Neural cell (in vitro differentiated cells): ENCODE results near the gene NACC1. TPM values are rescaled to one million over a fixed set of nuclear protein-coding genes. Genes with fewer than 3 reads are reported as not detected.
"Not testable (repeated sequence)": the region's sequence is repeated elsewhere in the genome, so short reads cannot be mapped to it uniquely, and the experiment has no call there.

Experiments used
- H2AFZ ChIP-seq: fragments of 200-600, 300-800 bp; sonication (generic), shearing (Covaris generic); 2 replicates; pipeline ENCODE4 v1.6.0; 2014; ENCODE audit warnings: low read depth, mild to moderate bottlenecking, antibody characterized with exemption, low read length, moderate library complexity
- H3F3A ChIP-seq: fragments of 200-600 bp; shearing (Covaris generic); 2 replicates; pipeline ENCODE4 v1.6.1; 2016; ENCODE audit warnings: mild to moderate bottlenecking, moderate library complexity, mixed read lengths, antibody characterized with exemption, low read length; ENCODE audit not compliant: insufficient read depth, poor library complexity, severe bottlenecking
- H3K27ac ChIP-seq: fragments of 200-600, 300-800 bp; sonication (generic), shearing (Covaris generic); 2 replicates; pipeline ENCODE4 v1.5.1; 2014; ENCODE audit warnings: mild to moderate bottlenecking, low read length, moderate library complexity
- H3K27me3 ChIP-seq: fragments of 300-800, 200-600 bp; sonication (generic), shearing (Covaris generic); 2 replicates; pipeline ENCODE4 v1.6.0; 2014; ENCODE audit warnings: mild to moderate bottlenecking, low read depth, low read length, moderate library complexity; ENCODE audit not compliant: insufficient read depth
- H3K36me3 ChIP-seq: fragments of 300-800, 200-600 bp; sonication (generic), shearing (Covaris generic); 2 replicates; pipeline ENCODE4 v1.5.1; 2014; ENCODE audit warnings: mild to moderate bottlenecking, antibody characterized with exemption, low read length, moderate library complexity; ENCODE audit not compliant: insufficient read depth
- H3K4me2 ChIP-seq: fragments of 300-800, 200-600 bp; sonication (generic), shearing (Covaris generic); 2 replicates; pipeline ENCODE4 v1.6.0; 2014; ENCODE audit warnings: mild to moderate bottlenecking, low read length
- H3K4me3 ChIP-seq: fragments of 300-800, 200-600 bp; sonication (generic), shearing (Covaris generic); 2 replicates; pipeline ENCODE4 v1.5.1; 2014; ENCODE audit warnings: mild to moderate bottlenecking, low read length, moderate library complexity
- H3K79me2 ChIP-seq: fragments of 200-600 bp; shearing (Covaris generic); replicated peaks from 2 replicates; pipeline ENCODE4 v1.6.0; 2014; ENCODE audit warnings: mild to moderate bottlenecking, low read length, moderate library complexity; ENCODE audit not compliant: insufficient read depth
- H3K9ac ChIP-seq: fragments of 300-800, 200-600 bp; sonication (generic), shearing (Covaris generic); 2 replicates; pipeline ENCODE4 v1.6.1; 2016; ENCODE audit warnings: mild to moderate bottlenecking, low read length, mixed read lengths
- H3K9me2 ChIP-seq: fragments of 200-600 bp; shearing (Covaris generic); 2 replicates; pipeline ENCODE4 v1.6.1; 2016; ENCODE audit warnings: mild to moderate bottlenecking, low read length, mixed read lengths; ENCODE audit not compliant: insufficient read depth
- H3K9me3 ChIP-seq: fragments of 200-600, 300-800 bp; sonication (generic), shearing (Covaris generic); 2 replicates; pipeline ENCODE4 v1.6.1; 2016; ENCODE audit warnings: mild to moderate bottlenecking, mixed run types, low read length, moderate library complexity, mixed read lengths
- H4K20me1 ChIP-seq: fragments of 200-600 bp; shearing (Covaris generic); 2 replicates; pipeline ENCODE4 v1.6.1; 2016; ENCODE audit warnings: mild to moderate bottlenecking, mixed run types; ENCODE audit not compliant: insufficient read depth
- CTCF ChIP-seq: fragments of 450-650 bp; IDR thresholded peaks from 2 replicates; pipeline ENCODE4 v1.5.1; 2014; ENCODE audit warnings: antibody characterized with exemption, mild to moderate bottlenecking, moderate library complexity; ENCODE audit not compliant: poor library complexity, severe bottlenecking
- EP300 ChIP-seq: fragments of 450-650 bp; conservative IDR thresholded peaks from 2 replicates; pipeline ENCODE4 v1.6.1; 2014; ENCODE audit warnings: antibody characterized with exemption, mild to moderate bottlenecking, moderate library complexity; ENCODE audit not compliant: poor library complexity, severe bottlenecking
- EZH2 ChIP-seq: fragments of 200-600, 300-800 bp; shearing (Covaris generic), sonication (generic); IDR thresholded peaks from 2 replicates; pipeline ENCODE4 v1.6.1; 2014; ENCODE audit warnings: antibody characterized with exemption, low read length, borderline replicate concordance, mild to moderate bottlenecking; ENCODE audit not compliant: insufficient read depth, poor library complexity, severe bottlenecking
- MXI1 ChIP-seq: fragments of 450-650 bp; conservative IDR thresholded peaks from 2 replicates; pipeline ENCODE4 v1.6.1; 2014; ENCODE audit warnings: antibody characterized with exemption, mild to moderate bottlenecking; ENCODE audit not compliant: poor library complexity, severe bottlenecking
- POLR2AphosphoS5 ChIP-seq: IDR thresholded peaks from 2 replicates; pipeline ENCODE4 v1.6.1; 2012
- RAD21 ChIP-seq: fragments of 450-650 bp; conservative IDR thresholded peaks from 2 replicates; pipeline ENCODE4 v1.6.1; 2014; ENCODE audit warnings: antibody characterized with exemption, mild to moderate bottlenecking, moderate library complexity
- REST ChIP-seq: IDR thresholded peaks from 2 replicates; pipeline ENCODE4 v1.6.1; 2012; ENCODE audit warnings: borderline replicate concordance
- SMC3 ChIP-seq: fragments of 450-650 bp; conservative IDR thresholded peaks from 2 replicates; pipeline ENCODE4 v1.6.1; 2014; ENCODE audit warnings: antibody characterized with exemption, mild to moderate bottlenecking, moderate library complexity; ENCODE audit not compliant: poor library complexity
- TAF1 ChIP-seq: IDR thresholded peaks from 2 replicates; pipeline ENCODE4 v1.6.1; 2012; ENCODE audit warnings: low read depth
- polyA plus RNA-seq: library from polyadenylated mRNA; depleted of rRNA; stranded (reverse); fragments of >200 nt; gene quantifications from 2 replicates; pipeline ENCODE4 v1.2.3, GENCODE V29; 2014

NACC1 gene
- polyA plus RNA-seq, 1 donor from 2014 or later: 16.1 TPM

GRCh38 chr19:13165162-13165997 lies 47.3 kb downstream of the NACC1 start:
- Histone ChIP-seq H3K9me3 (no peaks in the 10 kb centered on the region), H3K79me2 (no peaks in the 10 kb centered on the region), H3K36me3 (no peaks in the 10 kb centered on the region), H3F3A (no peaks in the 10 kb centered on the region), H2AFZ (no peak overlapping the region), H3K9me2 (no peaks in the 10 kb centered on the region), H3K4me2 (no peak overlapping the region), H3K9ac (no peak overlapping the region), H3K27me3 (peaks cover 9% of the 10 kb centered on the region), H3K27ac (no peak overlapping the region), H3K4me3 (no peak overlapping the region), H4K20me1 (no peaks in the 10 kb centered on the region)
- no peak for TF ChIP-seq POLR2AphosphoS5
- no peak for TF ChIP-seq EP300
- no peak for TF ChIP-seq REST
- TF ChIP-seq EZH2: no peak
- no peak for TF ChIP-seq CTCF
- no peak for TF ChIP-seq SMC3
- no peak for TF ChIP-seq RAD21
- no peak for TF ChIP-seq TAF1
- no peak for TF ChIP-seq MXI1

GRCh38 chr19:13166151-13166550 lies 48.1 kb downstream of the NACC1 start:
- not testable (repeated sequence) for H3F3A ChIP-seq, H2AFZ ChIP-seq, H3K4me3 ChIP-seq, H3K27ac ChIP-seq, H3K4me2 ChIP-seq, H4K20me1 ChIP-seq, H3K79me2 ChIP-seq, H3K36me3 ChIP-seq, H3K9me3 ChIP-seq, H3K9me2 ChIP-seq, H3K9ac ChIP-seq, H3K27me3 ChIP-seq
